GM12878 (cell line): ENCODE data around the gene MSI2. TPM values are rescaled to one million over a fixed set of nuclear protein-coding genes. Genes with fewer than 3 reads are reported as not detected.

ENCODE experiments used
- ATAC-seq: fragments of 200-7000 bp; cut with Tn5 transposase; 3 replicates; pipeline ENCODE4 v1.9.1; 2020; ENCODE audit warnings: mild to moderate bottlenecking, moderate library complexity
- BruUV-seq: library from RNA; stranded (reverse); fragments of 400-500 nt; replicated peaks from 2 replicates; lab custom pipeline; 2021; lab: Mats Ljungman, UMichigan
- CTCF ChIA-PET: fragments of 300-600 bp; sonication (Branson Sonifier 250); formaldehyde crosslinking; extraction: SDS; loops from one replicate; lab custom pipeline; 2021; ENCODE audit warnings: inconsistent platforms; lab: Yijun Ruan, JAX
- POLR2A ChIA-PET: fragments of 350-600 bp; formaldehyde crosslinking; extraction: SDS; loops from one replicate; lab custom pipeline; 2021; ENCODE audit warnings: inconsistent platforms; lab: Charles Lee
- RAD21 ChIA-PET: fragments of 300-600 bp; sonication (Branson Sonifier 250); formaldehyde crosslinking; loops from one replicate; lab custom pipeline; 2023; ENCODE audit warnings: antibody characterized with exemption; ENCODE audit not compliant: unreplicated experiment; lab: Charles Lee
- SMC1A ChIA-PET: fragments of 300-600 bp; sonication (Branson Sonifier 250); formaldehyde crosslinking; loops from one replicate; lab custom pipeline; 2023; ENCODE audit not compliant: unreplicated experiment, uncharacterized antibody; lab: Charles Lee
- DNase-seq: peaks from one replicate; pipeline ENCODE4 v3.0.0-alpha.2; 2011; ENCODE audit warnings: low read depth, low spot score
- FAIRE-seq: peaks from 3 replicates; lab custom pipeline; 2011; peaks lifted over from hg19 to GRCh38; lab: Jason Lieb, UNC
- H2AFZ ChIP-seq: 2 replicates; pipeline ENCODE4 v1.6.0; 2011; ENCODE audit warnings: low read depth, low read length, control low read depth; ENCODE audit not compliant: control insufficient read depth
- H3K27ac ChIP-seq: 2 replicates; pipeline ENCODE4 v1.5.1; 2011; ENCODE audit warnings: control low read depth; ENCODE audit not compliant: control insufficient read depth, insufficient read depth
- H3K27me3 ChIP-seq, 2 experiments: replicated peaks in 1 of 2; 2 replicates each; pipeline versions ENCODE4 v1.6.0 to v1.6.1; 2011; ENCODE audit warnings: low read length in 1 of 2; ENCODE audit not compliant: control insufficient read depth in 2 of 2, insufficient read depth in 2 of 2
- H3K36me3 ChIP-seq, 2 experiments: 2 replicates each; pipeline ENCODE4 v1.5.1; 2011; ENCODE audit warnings: low read length in 1 of 2; ENCODE audit not compliant: control insufficient read depth in 2 of 2, insufficient read depth in 2 of 2
- H3K4me1 ChIP-seq: 2 replicates; pipeline ENCODE4 v1.6.1; 2011; ENCODE audit warnings: mild to moderate bottlenecking, low read length, moderate library complexity, mixed read lengths; ENCODE audit not compliant: control insufficient read depth, insufficient read depth
- H3K4me2 ChIP-seq: 2 replicates; pipeline ENCODE4 v1.6.0; 2011; ENCODE audit warnings: control low read depth; ENCODE audit not compliant: control insufficient read depth, insufficient read depth
- H3K4me3 ChIP-seq: fragments of 200-600 bp; sonication (generic); 2 replicates; pipeline ENCODE4 v1.5.1; 2016
- H3K79me2 ChIP-seq: 2 replicates; pipeline ENCODE4 v1.6.0; 2011; ENCODE audit warnings: low read length; ENCODE audit not compliant: control insufficient read depth, insufficient read depth
- H3K9ac ChIP-seq: 2 replicates; pipeline ENCODE4 v1.8.0; 2011; ENCODE audit warnings: low read length, control low read depth, mixed read lengths; ENCODE audit not compliant: control insufficient read depth, insufficient read depth
- H3K9me3 ChIP-seq: replicated peaks from 3 replicates; pipeline ENCODE4 v1.5.1; 2011; ENCODE audit warnings: mild to moderate bottlenecking, low read length; ENCODE audit not compliant: control insufficient read depth, insufficient read depth
- H4K20me1 ChIP-seq: 2 replicates; pipeline ENCODE4 v1.6.0; 2011; ENCODE audit not compliant: control insufficient read depth, insufficient read depth
- ATF7 ChIP-seq: fragments of 450-650 bp; IDR thresholded peaks from 2 replicates; pipeline ENCODE4 v1.6.1; 2016; ENCODE audit warnings: low read depth, mild to moderate bottlenecking
- BHLHE40 ChIP-seq, 2 experiments: fragments of 450-650 bp in 1 of 2; IDR thresholded peaks; 2 replicates each; pipeline ENCODE4 v1.6.1; 2011 to 2017; ENCODE audit warnings: low read depth in 2 of 2, borderline replicate concordance in 1 of 2, improper control_type of control experiment in 1 of 2, low read length in 1 of 2, mild to moderate bottlenecking in 1 of 2
- CUX1 ChIP-seq: IDR thresholded peaks from 2 replicates; pipeline ENCODE4 v1.6.1; 2012; ENCODE audit warnings: improper control_type of control experiment, low read depth, low read length; ENCODE audit not compliant: insufficient replicate concordance
- EED ChIP-seq: sonication (generic); IDR thresholded peaks from 2 replicates; pipeline ENCODE4 v1.6.1; 2016; ENCODE audit warnings: antibody characterized with exemption, low read depth
- FOXM1 ChIP-seq: IDR thresholded peaks from 2 replicates; pipeline ENCODE4 v1.6.1; 2012; ENCODE audit warnings: low read depth, mild to moderate bottlenecking, inconsistent platforms, low read length, moderate library complexity
- GABPA ChIP-seq: IDR thresholded peaks from 2 replicates; pipeline ENCODE4 v1.6.1; 2014; ENCODE audit warnings: antibody characterized with exemption, low read depth, mild to moderate bottlenecking, inconsistent platforms
- HDAC6 ChIP-seq: fragments of 200-600 bp; sonication (generic); IDR thresholded peaks from one replicate; pipeline ENCODE4 v1.8.0; 2017; ENCODE audit warnings: antibody characterized with exemption; ENCODE audit not compliant: unreplicated experiment
- POU2F2 ChIP-seq: IDR thresholded peaks from 3 replicates; pipeline ENCODE4 v1.6.1; 2011; ENCODE audit warnings: low read depth, mild to moderate bottlenecking, low read length, borderline replicate concordance
- SMAD5 ChIP-seq: IDR thresholded peaks from 2 replicates; pipeline ENCODE4 v1.6.1; 2016; ENCODE audit warnings: antibody characterized with exemption, low read depth
- ZSCAN29 ChIP-seq: fragments of 450-650 bp; IDR thresholded peaks from 2 replicates; pipeline ENCODE4 v1.6.1; 2017; ENCODE audit warnings: mild to moderate bottlenecking, moderate library complexity
- WGBS: methylation state at CpG from one replicate; pipeline ENCODE4 v1.1.6; 2016; ENCODE audit warnings: low lambda C conversion rate; ENCODE audit not compliant: insufficient replicate concordance, insufficient coverage; ENCODE audit errors: missing lambda C conversion rate; 5-methylcytosine and 5-hydroxymethylcytosine counted together
- in situ Hi-C: fragments of 300-500 bp; cut with MboI; formaldehyde crosslinking; loops from 9 replicates; pipeline ENCODE4 v1.14.3; 2018; ENCODE audit warnings: mixed read lengths
- intact Hi-C: fragments of 100-400 bp; cut with micrococcal nuclease; formaldehyde crosslinking; loops from one replicate; pipeline ENCODE4 v1.14.2; 2022; ENCODE audit not compliant: unreplicated experiment
- polyA plus RNA-seq, 11 experiments: library from polyadenylated mRNA; depleted of rRNA in 4 of 11; unstranded in 6 of 11; stranded (reverse) in 5 of 11; fragments of >200 nt; fragmentation: Nextera tagmentation in 4 of 11; fragmentation: Illumina TruSeq in 1 of 11; extraction: Ambion mirVana in 4 of 11; extraction: Trizol in 1 of 11; gene quantifications; 1 replicate in 1 of 11; 2 replicates in 10 of 11; pipeline versions ENCODE4 v1.2.1 to v1.2.3, GENCODE V29; 2011 to 2016; ENCODE audit warnings: inconsistent platforms in 2 of 11, missing spikeins in 2 of 11, low read depth in 1 of 11
- total RNA-seq, 4 experiments: library from RNA; depleted of rRNA in 3 of 4; stranded (reverse); fragments of >200 nt in 3 of 4; fragmentation: Illumina TruSeq in 1 of 4; extraction: Trizol in 1 of 4; gene quantifications; 2 replicates each; pipeline versions ENCODE4 v1.2.1 to v1.2.3, GENCODE V29; 2013 to 2021
- TF ChIP-seq, protein P1 (sequence below): fragments of 450-650 bp; IDR thresholded peaks from 2 replicates; pipeline ENCODE4 v1.6.1; 2017; ENCODE audit warnings: mild to moderate bottlenecking, low read depth, inconsistent platforms; ENCODE audit not compliant: poor library complexity, severe bottlenecking

MSI2 gene
- total and polyA plus RNA-seq, 10 of the 15 experiments (the other 5 are each of a cell fraction or from before 2014, with no cell fraction given): 6.1 to 76.1 (median 42.0) TPM

- Histone ChIP-seq H3K9ac (peak overlapping the region; percentile 2; the same call in 1 of the 2 replicates), H3K79me2 (peaks cover 37% of the 10 kb centered on the region), H3K4me2 (peak overlapping the region; percentile 41; the same call in 1 of the 2 replicates), H4K20me1 (no peaks in the 10 kb centered on the region), H3K4me1 (peaks cover 46% of the 10 kb centered on the region), H3K27ac (peak overlapping the region; percentile 75), H2AFZ (no peak overlapping the region), H3K9me3 (peaks cover 5% of the 10 kb centered on the region; the same call in 2 of the 3 replicates), H3K36me3 (peaks cover 0 to 4% of the 10 kb centered on the region in 2 experiments; a peak in 2 of 4 replicates), H3K27me3 (no peaks in the 10 kb centered on the region), H3K4me3 (no peak overlapping the region)
- ChIA-PET CTCF (interaction anchor here (0.8 to 6.3 kb wide), 8 partner anchors 10 to 302 kb away, joined by 3 to 33 read pairs (median 3); no protein-coding TSS in a partner anchor), RAD21 (interaction anchor here (1.1 to 6.2 kb wide), 8 partner anchors 14 to 377 kb away, joined by 3 to 103 read pairs (median 6); no protein-coding TSS in a partner anchor), SMC1A (interaction anchor here (0.8 to 9.4 kb wide), 13 partner anchors 13 to 128 kb away, joined by 3 to 141 read pairs (median 4); no protein-coding TSS in a partner anchor), POLR2A (interaction anchor here (0.8 to 9.1 kb wide), 5 partner anchors 14 to 113 kb away, joined by 3 to 80 read pairs (median 8); partner anchors contain the start of gene MSI2)
- in situ Hi-C loops (no loop called here), intact Hi-C loops (no loop called here)
- DNase-seq (no peak), FAIRE-seq (no peak), ATAC-seq (peak; percentile 1; the same call in 2 of the 3 replicates)
- no peak for TF ChIP-seq FOXM1
- TF ChIP-seq POU2F2: no peak
- no peak for TF ChIP-seq CUX1
- TF ChIP-seq GABPA: no peak
- TF ChIP-seq, protein P1, sequence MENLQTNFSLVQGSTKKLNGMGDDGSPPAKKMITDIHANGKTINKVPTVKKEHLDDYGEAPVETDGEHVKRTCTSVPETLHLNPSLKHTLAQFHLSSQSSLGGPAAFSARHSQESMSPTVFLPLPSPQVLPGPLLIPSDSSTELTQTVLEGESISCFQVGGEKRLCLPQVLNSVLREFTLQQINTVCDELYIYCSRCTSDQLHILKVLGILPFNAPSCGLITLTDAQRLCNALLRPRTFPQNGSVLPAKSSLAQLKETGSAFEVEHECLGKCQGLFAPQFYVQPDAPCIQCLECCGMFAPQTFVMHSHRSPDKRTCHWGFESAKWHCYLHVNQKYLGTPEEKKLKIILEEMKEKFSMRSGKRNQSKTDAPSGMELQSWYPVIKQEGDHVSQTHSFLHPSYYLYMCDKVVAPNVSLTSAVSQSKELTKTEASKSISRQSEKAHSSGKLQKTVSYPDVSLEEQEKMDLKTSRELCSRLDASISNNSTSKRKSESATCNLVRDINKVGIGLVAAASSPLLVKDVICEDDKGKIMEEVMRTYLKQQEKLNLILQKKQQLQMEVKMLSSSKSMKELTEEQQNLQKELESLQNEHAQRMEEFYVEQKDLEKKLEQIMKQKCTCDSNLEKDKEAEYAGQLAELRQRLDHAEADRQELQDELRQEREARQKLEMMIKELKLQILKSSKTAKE: no peak
- no peak for TF ChIP-seq BHLHE40 (IDR thresholded peaks at IDR 0.05; ENCODE audit: borderline replicate concordance in 1 of 2, low read depth in 2 of 2, low read length in 1 of 2)
- TF ChIP-seq EED: no peak
- TF ChIP-seq SMAD5: no peak
- TF ChIP-seq ATF7: no peak
- no peak for TF ChIP-seq HDAC6
- no peak for TF ChIP-seq ZSCAN29
- 97% methylated on average over 4 of the region's 4 CpGs for WGBS
- BruUV-seq: no TSS peak
These were observed 114.3 kb downstream of the MSI2 start for GRCh38 chr17:57370619-57371018.
